Measurements from ENCODE around the gene CSK.
A peak's percentile ranks its signal among the peaks of the same experiment; 100 is the strongest.

Gene CSK

GRCh38 chr15:74802862-74803447, 21.1 kb downstream of the CSK start:
- peaks cover 72% of the 10 kb centered on the region for H3K36me3 ChIP-seq
- peaks cover 28 to 29% of the 10 kb centered on the region in 2 experiments for H3K4me1 ChIP-seq (ENCODE audit: control insufficient read depth in 1 of 2, insufficient read depth in 1 of 2, low read depth in 1 of 2, low read length in 1 of 2)
- no peak overlapping the region for H3K4me3 ChIP-seq (ENCODE audit: low read depth in 1 of 2, low read length in 1 of 2)
- no peak for TF ChIP-seq CTCF (IDR thresholded peaks at IDR 0.05)
- H3K9me3 ChIP-seq: no peaks in the 10 kb centered on the region
- H3K27ac ChIP-seq: peak overlapping the region; percentile 51
- no peaks in the 10 kb centered on the region for H3K27me3 ChIP-seq

- no peaks in the 10 kb centered on the region for H3K9me3 ChIP-seq
- H3K36me3 ChIP-seq: peaks cover 53% of the 10 kb centered on the region
- no peak for TF ChIP-seq CTCF (IDR thresholded peaks at IDR 0.05)
Measured at GRCh38 chr15:74804935-74805334, 23.1 kb downstream of the CSK start.

GRCh38 chr15:74807282-74807681, 25.4 kb downstream of the CSK start:
- Histone ChIP-seq H3K27ac (no peak overlapping the region), H3K36me3 (peaks cover 29% of the 10 kb centered on the region), H3K9me3 (no peaks in the 10 kb centered on the region), H3K4me3 (ENCODE audit: low read depth in 1 of 2, low read length in 1 of 2) (no peak overlapping the region), H3K27me3 (no peaks in the 10 kb centered on the region), H3K4me1 (ENCODE audit: control insufficient read depth in 1 of 2, insufficient read depth in 1 of 2, low read depth in 1 of 2, low read length in 1 of 2) (no peaks in the 10 kb centered on the region)
- no peak for TF ChIP-seq CTCF (IDR thresholded peaks at IDR 0.05)

More at GRCh38 chr15:74804935-74805334, 23.1 kb downstream of the CSK start:
- Histone ChIP-seq H3K27ac (peak overlapping the region; percentile 51), H3K4me3 (ENCODE audit: low read depth in 1 of 2, low read length in 1 of 2) (no peak overlapping the region), H3K4me1 (ENCODE audit: control insufficient read depth in 1 of 2, insufficient read depth in 1 of 2, low read depth in 1 of 2, low read length in 1 of 2) (peaks cover 8 to 9% of the 10 kb centered on the region in 2 experiments), H3K27me3 (no peaks in the 10 kb centered on the region)

GRCh38 chr15:74808078-74808839, 26.4 kb downstream of the CSK start:
- TF ChIP-seq CTCF (IDR thresholded peaks at IDR 0.05): no peak
- H3K4me3 ChIP-seq (ENCODE audit: low read depth in 1 of 2, low read length in 1 of 2): no peak overlapping the region
- no peaks in the 10 kb centered on the region for H3K27me3 ChIP-seq
- peaks cover 19% of the 10 kb centered on the region for H3K36me3 ChIP-seq
- no peak overlapping the region for H3K27ac ChIP-seq
- H3K4me1 ChIP-seq (ENCODE audit: control insufficient read depth in 1 of 2, insufficient read depth in 1 of 2, low read depth in 1 of 2, low read length in 1 of 2): no peaks in the 10 kb centered on the region
- no peaks in the 10 kb centered on the region for H3K9me3 ChIP-seq

GRCh38 chr15:74808840-74809229, 27.0 kb downstream of the CSK start:
- Histone ChIP-seq H3K36me3 (peaks cover 14% of the 10 kb centered on the region), H3K4me3 (ENCODE audit: low read depth in 1 of 2, low read length in 1 of 2) (no peak overlapping the region), H3K27ac (no peak overlapping the region), H3K9me3 (no peaks in the 10 kb centered on the region), H3K27me3 (no peaks in the 10 kb centered on the region), H3K4me1 (ENCODE audit: control insufficient read depth in 1 of 2, insufficient read depth in 1 of 2, low read depth in 1 of 2, low read length in 1 of 2) (no peaks in the 10 kb centered on the region)
- TF ChIP-seq CTCF (IDR thresholded peaks at IDR 0.05): no peak
